ENCODE results near the gene FGF1. TPM values are rescaled to one million over a fixed set of nuclear protein-coding genes. Genes with fewer than 3 reads are reported as not detected.

FGF1 gene
- polyA plus RNA-seq, 1 of the 3 experiments (the other 2 are of a cell fraction) = 5.3 TPM

- no peak overlapping the region for H3K4me2 ChIP-seq
- DNase-seq = peak; percentile 69
- no peaks in the 10 kb centered on the region for H4K20me1 ChIP-seq (ENCODE audit: insufficient read depth)
- ChIA-PET POLR2A (interaction anchor here (1.6 kb wide), 1 partner anchor 19 kb away, joined by 5 read pairs; no protein-coding TSS in a partner anchor), CTCF (interaction anchor here (1.4 to 13.5 kb wide), 7 partner anchors 9 to 77 kb away, joined by 4 to 154 read pairs (median 11); no protein-coding TSS in a partner anchor)
- 69% methylated on average over 5 of the region's 5 CpGs for WGBS (ENCODE audit: low lambda C conversion rate)
- H3K4me1 ChIP-seq (ENCODE audit: control insufficient read depth in 1 of 2, insufficient read depth in 2 of 2, low read depth in 1 of 2, low read length in 1 of 2) = peaks cover 6 to 33% of the 10 kb centered on the region in 2 experiments; a peak in 3 of 4 replicates
- H3K9ac ChIP-seq = no peak overlapping the region
- H2AFZ ChIP-seq (ENCODE audit: low read depth) = no peak overlapping the region
- peak overlapping the region in 1 of 2 experiments; percentile 80; a peak in 2 of 4 replicates for H3K27ac ChIP-seq (ENCODE audit: low read depth in 2 of 2, low read length in 1 of 2)
- H3K36me3 ChIP-seq (replicated peaks in 1 of 2; ENCODE audit: control insufficient read depth in 1 of 2, insufficient read depth in 2 of 2, low read length in 1 of 2) = no peaks in the 10 kb centered on the region
- no peaks in the 10 kb centered on the region for H3K9me2 ChIP-seq
- H3K4me3 ChIP-seq (ENCODE audit: low read depth in 2 of 2, low read length in 1 of 2) = no peak overlapping the region
- peaks cover 11% of the 10 kb centered on the region for H3F3A ChIP-seq (replicated peaks; ENCODE audit: insufficient read depth)
- no peaks in the 10 kb centered on the region for H3K79me2 ChIP-seq (ENCODE audit: insufficient read depth)
- H3K27me3 ChIP-seq (ENCODE audit: insufficient read depth) = no peaks in the 10 kb centered on the region
- H3K9me3 ChIP-seq = no peaks in the 10 kb centered on the region
- TF ChIP-seq JUND (IDR thresholded peaks at IDR 0.05) (no peak), MAX (IDR thresholded peaks at IDR 0.05; ENCODE audit: low read depth) (no peak), USF1 (IDR thresholded peaks at IDR 0.05; ENCODE audit: borderline replicate concordance, low read depth) (no peak), RCOR1 (IDR thresholded peaks at IDR 0.05; ENCODE audit: low read length) (peak; percentile 67; the same call in 1 of the 2 replicates), ELF1 (IDR thresholded peaks at IDR 0.05) (no peak), SMC3 (IDR thresholded peaks at IDR 0.05; ENCODE audit: low read depth, low read length) (no peak), EZH2phosphoT487 (IDR thresholded peaks at IDR 0.05; ENCODE audit: borderline replicate concordance, low read depth) (no peak), FOXJ3 (CRISPR knock-in tag; IDR thresholded peaks at IDR 0.05) (peak; percentile 74; the same call in 1 of the 2 replicates), ZBTB33 (IDR thresholded peaks at IDR 0.05; ENCODE audit: borderline replicate concordance, low read depth) (no peak), TEAD4 (IDR thresholded peaks at IDR 0.05; ENCODE audit: borderline replicate concordance, insufficient read depth) (no peak), REST (IDR thresholded peaks at IDR 0.05; ENCODE audit: low read depth, low read length) (no peak), MEF2A (IDR thresholded peaks at IDR 0.05; ENCODE audit: borderline replicate concordance, low read depth) (no peak), MXI1 (IDR thresholded peaks at IDR 0.05; ENCODE audit: low read depth, low read length) (0 out of 2 replicates have a peak, but pooled peaks have one; percentile 30), GATA2 (CRISPR knock-in tag; IDR thresholded peaks at IDR 0.05) (peak; percentile 97), YY1 (IDR thresholded peaks at IDR 0.05; ENCODE audit: low read depth) (no peak), CHD2 (IDR thresholded peaks at IDR 0.05; ENCODE audit: low read length, partially characterized antibody) (peak; percentile 61), EP300 (IDR thresholded peaks at IDR 0.05; ENCODE audit: borderline replicate concordance in 1 of 2, low read depth in 1 of 2, low read length in 1 of 2) (peak in 1 of 2 experiments; percentile 61; a peak in 1 of 4 replicates)
These were observed 49.8 kb downstream of the FGF1 start for GRCh38 chr5:142636093-142636492.
